GM12891 (cell line): ENCODE measurements around the gene LTBP1.

Experiments
- POLR2A ChIP-seq: IDR thresholded peaks from 2 replicates; pipeline ENCODE4 v1.6.1; 2011; ENCODE audit warnings: low read depth, low read length, control low read depth
- POLR2AphosphoS5 ChIP-seq: IDR thresholded peaks from 2 replicates; pipeline ENCODE4 v1.6.1; 2011; ENCODE audit warnings: low read depth, low read length, control low read depth

GRCh38 chr2:33047939-33048338, 101.2 kb downstream of the LTBP1 start:
- TF ChIP-seq POLR2A (no peak), POLR2AphosphoS5 (no peak)
